HCT116 (cell line): ENCODE data around the gene ZFP36L2. TPM values are rescaled to one million over a fixed set of nuclear protein-coding genes. Genes with fewer than 3 reads are reported as not detected.
A peak's percentile ranks its signal among the peaks of the same experiment; 100 is the strongest.

Experiments used
- ATAC-seq: fragments of 200-7000 bp; cut with Tn5 transposase; 2 replicates; pipeline ENCODE4 v1.9.1; 2020; ENCODE audit warnings: mild to moderate bottlenecking, moderate library complexity
- BruUV-seq: library from RNA; stranded (reverse); fragments of 400-500 nt; replicated peaks from 2 replicates; lab custom pipeline; 2021; lab: Mats Ljungman, UMichigan
- CTCF ChIA-PET: fragments of 300-600 bp; sonication (Branson Sonifier 250); formaldehyde crosslinking; loops from one replicate; lab custom pipeline; 2021; ENCODE audit warnings: antibody characterized with exemption; lab: Charles Lee
- POLR2A ChIA-PET: fragments of 300-600, 350-600 bp; sonication (Branson Sonifier 250); formaldehyde crosslinking; loops from one replicate; lab custom pipeline; 2021; ENCODE audit warnings: antibody characterized with exemption; lab: Charles Lee
- RAD21 ChIA-PET, 2 experiments: fragments of 300-600 bp; sonication (Branson Sonifier 250); formaldehyde crosslinking; loops; one replicate each; lab custom pipeline; 2023; ENCODE audit warnings: low total read pairs in 2 of 2; ENCODE audit not compliant: uncharacterized antibody in 2 of 2, unreplicated experiment in 2 of 2, low non-redundant PET in 1 of 2; lab: Charles Lee
- DNase-seq: peaks from one replicate; pipeline ENCODE4 v3.0.0-alpha.2; 2010; ENCODE audit warnings: low read depth, low spot score
- H2AFZ ChIP-seq: fragments of 200-600 bp; shearing (Covaris generic), sonication (generic); 2 replicates; pipeline ENCODE4 v1.6.1; 2017; ENCODE audit warnings: low read depth, mixed run types, mixed read lengths, antibody characterized with exemption, low read length; ENCODE audit not compliant: poor library complexity, severe bottlenecking
- H3K27ac ChIP-seq: 2 replicates; pipeline ENCODE4 v1.5.1; 2012; ENCODE audit warnings: low read depth, low read length
- H3K27me3 ChIP-seq: fragments of 200-600 bp; sonication (generic); 2 replicates; pipeline ENCODE4 v1.6.1; 2016; ENCODE audit warnings: mixed run types, low read length, mixed read lengths; ENCODE audit not compliant: insufficient read depth
- H3K36me3 ChIP-seq, 2 experiments: fragments of 200-500 bp in 1 of 2; fragments of 200-600 bp in 1 of 2; sonication (Bioruptor generic) in 1 of 2; sonication (generic) in 1 of 2; 2 replicates each; pipeline versions ENCODE4 v1.5.1 to v1.6.1; 2014 to 2016; ENCODE audit warnings: low read length in 2 of 2, inconsistent platforms in 1 of 2, mixed read lengths in 1 of 2, mixed run types in 1 of 2; ENCODE audit not compliant: insufficient read depth in 2 of 2, control insufficient read depth in 1 of 2
- H3K4me1 ChIP-seq, 2 experiments: fragments of 200-600 bp in 1 of 2; sonication (generic) in 1 of 2; 2 replicates each; pipeline versions ENCODE4 v1.5.1 to v1.6.1; 2012 to 2017; ENCODE audit warnings: low read length in 2 of 2, inconsistent platforms in 1 of 2, mild to moderate bottlenecking in 1 of 2, mixed read lengths in 1 of 2, mixed run types in 1 of 2, moderate library complexity in 1 of 2; ENCODE audit not compliant: insufficient read depth in 2 of 2, control insufficient read depth in 1 of 2
- H3K4me2 ChIP-seq: fragments of 200-600 bp; sonication (generic); 2 replicates; pipeline ENCODE4 v1.6.1; 2017; ENCODE audit warnings: mixed run types, low read length, mixed read lengths
- H3K4me3 ChIP-seq, 2 experiments: fragments of 200-600 bp in 1 of 2; sonication (generic) in 1 of 2; replicated peaks in 1 of 2; 2 replicates each; pipeline ENCODE4 v1.5.1; 2011 to 2016; ENCODE audit warnings: low read length in 2 of 2, control low read depth in 1 of 2, low read depth in 1 of 2, mild to moderate bottlenecking in 1 of 2, mixed read lengths in 1 of 2, mixed run types in 1 of 2
- H3K79me2 ChIP-seq: fragments of 200-600 bp; sonication (generic); 2 replicates; pipeline ENCODE4 v1.6.1; 2017; ENCODE audit warnings: mild to moderate bottlenecking, mixed run types, low read length, moderate library complexity, mixed read lengths; ENCODE audit not compliant: insufficient read depth
- H3K9ac ChIP-seq: fragments of 200-600 bp; sonication (generic); 2 replicates; pipeline ENCODE4 v1.6.1; 2016; ENCODE audit warnings: low read length, mixed read lengths
- H3K9me2 ChIP-seq: fragments of 200-600 bp; sonication (generic), shearing (Covaris generic); 2 replicates; pipeline ENCODE4 v1.6.1; 2017; ENCODE audit warnings: mixed run types, mild to moderate bottlenecking, moderate library complexity; ENCODE audit not compliant: insufficient read depth
- H3K9me3 ChIP-seq, 2 experiments: fragments of 200-500 bp in 1 of 2; fragments of 200-600 bp in 1 of 2; sonication (Bioruptor generic) in 1 of 2; sonication (generic) in 1 of 2; 2 replicates each; pipeline ENCODE4 v1.6.1; 2014 to 2017; ENCODE audit warnings: low read length in 2 of 2, mixed read lengths in 2 of 2, inconsistent platforms in 1 of 2, low read depth in 1 of 2, mild to moderate bottlenecking in 1 of 2, mixed run types in 1 of 2, moderate library complexity in 1 of 2; ENCODE audit not compliant: control insufficient read depth in 1 of 2, insufficient read depth in 1 of 2
- H4K20me1 ChIP-seq: fragments of 200-600 bp; sonication (generic), shearing (Covaris generic); 2 replicates; pipeline ENCODE4 v1.6.1; 2017; ENCODE audit warnings: mixed run types, mild to moderate bottlenecking, moderate library complexity; ENCODE audit not compliant: insufficient read depth
- CTCF ChIP-seq, 3 experiments: fragments of 200-600 bp in 1 of 3; sonication (generic) in 1 of 3; IDR thresholded peaks in 2 of 3; conservative IDR thresholded peaks in 1 of 3; 2 replicates each; pipeline ENCODE4 v1.5.1; 2012 to 2017; ENCODE audit warnings: low read depth in 2 of 3, low read length in 2 of 3, antibody characterized with exemption in 1 of 3, borderline replicate concordance in 1 of 3, control low read depth in 1 of 3, mild to moderate bottlenecking in 1 of 3, mixed read lengths in 1 of 3, mixed run types in 1 of 3, moderate library complexity in 1 of 3; ENCODE audit not compliant: insufficient read depth in 1 of 3
- RAD21 ChIP-seq: IDR thresholded peaks from 2 replicates; pipeline ENCODE4 v1.6.1; 2012; ENCODE audit warnings: low read depth, mild to moderate bottlenecking
- SP1 ChIP-seq: IDR thresholded peaks from 2 replicates; pipeline ENCODE4 v1.6.1; 2012; ENCODE audit warnings: low read depth
- ZBTB33 ChIP-seq: IDR thresholded peaks from 2 replicates; pipeline ENCODE4 v1.6.1; 2011; ENCODE audit warnings: mild to moderate bottlenecking, low read length, moderate library complexity; ENCODE audit not compliant: insufficient replicate concordance; ENCODE audit errors: extremely low read depth
- intact Hi-C: fragments of 100-400 bp; cut with micrococcal nuclease; formaldehyde crosslinking; loops from 2 replicates; pipeline ENCODE4 v1.10.0; 2022
- total RNA-seq: library from RNA; stranded (reverse); gene quantifications from one replicate; pipeline ENCODE4 v1.2.1, GENCODE V29; 2021; ENCODE audit not compliant: unreplicated experiment

Gene ZFP36L2
- total RNA-seq, 1 experiment from 2014 or later: 30.3 TPM

- no peaks in the 10 kb centered on the region for H3K79me2 ChIP-seq
- no peaks in the 10 kb centered on the region for H3K9me3 ChIP-seq
- no peak overlapping the region for H3K9ac ChIP-seq
- no peaks in the 10 kb centered on the region for H3K9me2 ChIP-seq
- H4K20me1 ChIP-seq: no peaks in the 10 kb centered on the region
- H2AFZ ChIP-seq: no peak overlapping the region
- no peak for DNase-seq
- no peaks in the 10 kb centered on the region for H3K36me3 ChIP-seq
- intact Hi-C loops: no loop called here
- ATAC-seq: peak; percentile 76
- H3K27me3 ChIP-seq: no peaks in the 10 kb centered on the region
- H3K4me1 ChIP-seq: peaks cover 0 to 2% of the 10 kb centered on the region in 2 experiments; a peak in 1 of 4 replicates
- no peak overlapping the region for H3K27ac ChIP-seq
- ChIA-PET POLR2A (interaction anchor here (0.8 kb wide), 1 partner anchor 13 kb away, joined by 3 read pairs; no protein-coding TSS in a partner anchor), CTCF (interaction anchor here (1.0 to 1.7 kb wide), 5 partner anchors 9 to 244 kb away, joined by 3 to 11 read pairs (median 6); partner anchors contain the start of gene ZFP36L2), RAD21 (interaction anchor here in 1 of 2 experiments (0.6 kb wide), 1 partner anchor 235 kb away, joined by 3 read pairs; no protein-coding TSS in a partner anchor)
- BruUV-seq: no TSS peak
- no peak for TF ChIP-seq ZBTB33
- TF ChIP-seq RAD21: peak; percentile 41; the same call in 1 of the 2 replicates
- TF ChIP-seq CTCF (IDR thresholded peaks at IDR 0.05 in 2 of 3, conservative IDR thresholded peaks at IDR 0.05 in 1 of 3; ENCODE audit: borderline replicate concordance in 1 of 3, insufficient read depth in 1 of 3, low read depth in 2 of 3, low read length in 2 of 3): peak; percentile 31 to 44 (median 41); a peak in 4 of 6 replicates
- no peak for TF ChIP-seq SP1
- no peak overlapping the region for H3K4me2 ChIP-seq
- H3K4me3 ChIP-seq: no peak overlapping the region
These were observed 13.8 kb upstream of the ZFP36L2 start for GRCh38 chr2:43239981-43240765.
